Activated CD4-positive, alpha-beta memory T cell treated with anti-CD3 and anti-CD28 coated beads, Interleukin-2, amount 10 ng/mL, durations not matched to agents 7 days and 5 days (primary cell): ENCODE data around the gene SMAD1. TPM values are rescaled to one million over a fixed set of nuclear protein-coding genes. Genes with fewer than 3 reads are reported as not detected.

Experiments
- CTCF ChIA-PET: fragments of 350-600 bp; sonication (Branson Sonifier 250); formaldehyde crosslinking; loops from one replicate; lab custom pipeline; 2021; ENCODE audit warnings: antibody characterized with exemption, inconsistent platforms; lab: Charles Lee
- POLR2A ChIA-PET: fragments of 350-600 bp; sonication (Branson Sonifier 250); formaldehyde crosslinking; loops from one replicate; lab custom pipeline; 2021; ENCODE audit warnings: antibody characterized with exemption; lab: Charles Lee
- DNase-seq: peaks from one replicate; pipeline ENCODE4 v3.0.0-alpha.2; 2020
- H3K27ac Mint-ChIP-seq: one replicate; pipeline ENCODE4 v1.8.0; 2021; ENCODE audit warnings: mild to moderate bottlenecking, mixed read lengths
- H3K27me3 Mint-ChIP-seq: one replicate; pipeline ENCODE4 v1.8.0; 2021; ENCODE audit warnings: mixed read lengths
- H3K36me3 Mint-ChIP-seq: one replicate; pipeline ENCODE4 v1.8.0; 2021; ENCODE audit warnings: low read depth, mixed read lengths
- H3K4me1 Mint-ChIP-seq: one replicate; pipeline ENCODE4 v1.8.0; 2021; ENCODE audit warnings: mixed read lengths
- H3K4me3 Mint-ChIP-seq: one replicate; pipeline ENCODE4 v1.8.0; 2021; ENCODE audit warnings: mild to moderate bottlenecking, mixed read lengths
- H3K9me3 Mint-ChIP-seq: one replicate; pipeline ENCODE4 v1.8.0; 2021; ENCODE audit warnings: mixed read lengths
- total RNA-seq, 2 experiments: library from RNA; stranded (reverse); gene quantifications; one replicate each; pipeline ENCODE4 v1.2.3, GENCODE V29; 2021

The SMAD1 gene
- total RNA-seq, 2 experiments from 2014 or later = 1.9 to 2.1 TPM

- H3K9me3 Mint-ChIP-seq = peaks cover 2% of the 10 kb centered on the region
- H3K4me3 Mint-ChIP-seq = no peak overlapping the region
- H3K27ac Mint-ChIP-seq = no peak overlapping the region
- no peaks in the 10 kb centered on the region for H3K36me3 Mint-ChIP-seq
- H3K27me3 Mint-ChIP-seq = peaks cover 17% of the 10 kb centered on the region
- H3K4me1 Mint-ChIP-seq = no peaks in the 10 kb centered on the region
- POLR2A ChIA-PET = no interaction called here
- no peak for DNase-seq
- CTCF ChIA-PET = interaction anchor here (0.6 to 1.4 kb wide), 3 partner anchors 13 to 446 kb away, joined by 3 to 6 read pairs (median 3); no protein-coding TSS in a partner anchor
Observed at GRCh38 chr4:145602129-145602760, 120.6 kb downstream of the SMAD1 start.

GRCh38 chr4:145605941-145606340 lies 124.3 kb downstream of the SMAD1 start:
- CTCF ChIA-PET = interaction anchor here (2.9 kb wide), 1 partner anchor 12 kb away, joined by 12 read pairs; no protein-coding TSS in a partner anchor
- Mint-ChIP-seq H3K27me3 (peaks cover 17% of the 10 kb centered on the region), H3K4me1 (no peaks in the 10 kb centered on the region), H3K9me3 (peaks cover 2% of the 10 kb centered on the region), H3K36me3 (no peaks in the 10 kb centered on the region), H3K27ac (no peak overlapping the region), H3K4me3 (no peak overlapping the region)
- POLR2A ChIA-PET = no interaction called here
- DNase-seq = no peak

Other genes with a start within 250 kb of the SMAD1 start
- 10 to 100 TPM; 11.3 to 13.5 TPM for gene MMAA, start 137.5 kb downstream of the SMAD1 start, total RNA-seq
- not detected for gene C4orf51, start 198.3 kb downstream of the SMAD1 start, total RNA-seq